Thyroid gland (tissue), 4 donors: ENCODE data around the gene ANKRD2.

Experiments
- CTCF ChIP-seq, 6 experiments: fragments of 200-600 bp in 3 of 6; fragments of 450-650 bp in 3 of 6; sonication (generic) in 3 of 6; IDR thresholded peaks; one replicate each; pipeline ENCODE4 v1.5.1; 2016 to 2019; ENCODE audit warnings: antibody characterized with exemption in 6 of 6, mild to moderate bottlenecking in 2 of 6, inconsistent platforms in 1 of 6, moderate library complexity in 1 of 6
- POLR2A ChIP-seq, 2 donors: fragments of 450-650 bp; IDR thresholded peaks; one replicate each; pipeline ENCODE4 v1.6.1; 2017; ENCODE audit warnings: antibody characterized with exemption in 2 of 2, mild to moderate bottlenecking in 2 of 2, moderate library complexity in 1 of 2

DNA sequence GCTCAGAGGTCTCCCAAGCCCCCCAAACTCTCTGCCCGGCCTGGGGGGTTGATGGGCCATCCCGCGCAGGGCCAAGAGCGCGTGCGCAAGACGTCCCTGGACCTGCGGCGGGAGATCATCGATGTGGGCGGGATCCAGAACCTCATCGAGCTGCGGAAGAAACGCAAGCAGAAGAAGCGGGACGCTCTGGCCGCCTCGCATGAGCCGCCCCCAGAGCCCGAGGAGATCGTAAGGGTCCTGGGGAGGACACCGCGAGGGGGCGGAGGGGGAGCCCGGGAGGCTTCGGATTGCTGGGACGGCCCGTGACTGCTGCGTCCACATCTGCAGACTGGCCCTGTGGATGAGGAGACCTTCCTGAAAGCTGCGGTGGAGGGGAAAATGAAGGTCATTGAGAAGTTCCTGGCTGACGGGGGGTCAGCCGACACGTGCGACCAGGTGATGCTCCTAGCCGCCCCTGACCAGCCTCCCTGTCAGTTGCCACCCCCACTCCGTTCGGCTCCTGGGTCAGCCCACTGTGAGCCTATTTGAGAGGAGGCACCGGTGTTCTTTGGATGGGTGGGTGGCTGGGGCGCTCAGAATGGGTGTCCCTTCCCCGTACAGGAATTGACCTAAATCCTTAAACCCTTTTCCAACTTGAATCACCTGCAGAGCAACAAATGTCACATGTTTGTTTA, 5.7 kb downstream of the ANKRD2 start:
- no peak for TF ChIP-seq CTCF (IDR thresholded peaks at IDR 0.05)
- TF ChIP-seq POLR2A (IDR thresholded peaks at IDR 0.05): no peak
